RWPE1 (cell line): ENCODE results near the gene TAF13.

Source experiments
- CTCF ChIA-PET: fragments of 350-600 bp; sonication (Branson Sonifier 250); formaldehyde crosslinking; extraction: SDS; loops from one replicate; lab custom pipeline; 2021; lab: Yijun Ruan, JAX
- POLR2A ChIA-PET: fragments of 400-600 bp; formaldehyde crosslinking; extraction: SDS; loops from one replicate; lab custom pipeline; 2020; ENCODE audit warnings: antibody characterized with exemption; ENCODE audit not compliant: low non-redundant PET; lab: Yijun Ruan, JAX
- DNase-seq: peaks from one replicate; pipeline ENCODE4 v3.0.0; 2012; ENCODE audit warnings: low spot score
- H3K27ac ChIP-seq: fragments of 450-650 bp; 2 replicates; pipeline ENCODE4 v1.5.1; 2017
- TF ChIP-seq, protein P1 (sequence below): fragments of 450-650 bp; conservative IDR thresholded peaks from 2 replicates; pipeline ENCODE4 v1.5.1; 2017; ENCODE audit warnings: low read depth, mild to moderate bottlenecking

The TAF13 gene

DNA sequence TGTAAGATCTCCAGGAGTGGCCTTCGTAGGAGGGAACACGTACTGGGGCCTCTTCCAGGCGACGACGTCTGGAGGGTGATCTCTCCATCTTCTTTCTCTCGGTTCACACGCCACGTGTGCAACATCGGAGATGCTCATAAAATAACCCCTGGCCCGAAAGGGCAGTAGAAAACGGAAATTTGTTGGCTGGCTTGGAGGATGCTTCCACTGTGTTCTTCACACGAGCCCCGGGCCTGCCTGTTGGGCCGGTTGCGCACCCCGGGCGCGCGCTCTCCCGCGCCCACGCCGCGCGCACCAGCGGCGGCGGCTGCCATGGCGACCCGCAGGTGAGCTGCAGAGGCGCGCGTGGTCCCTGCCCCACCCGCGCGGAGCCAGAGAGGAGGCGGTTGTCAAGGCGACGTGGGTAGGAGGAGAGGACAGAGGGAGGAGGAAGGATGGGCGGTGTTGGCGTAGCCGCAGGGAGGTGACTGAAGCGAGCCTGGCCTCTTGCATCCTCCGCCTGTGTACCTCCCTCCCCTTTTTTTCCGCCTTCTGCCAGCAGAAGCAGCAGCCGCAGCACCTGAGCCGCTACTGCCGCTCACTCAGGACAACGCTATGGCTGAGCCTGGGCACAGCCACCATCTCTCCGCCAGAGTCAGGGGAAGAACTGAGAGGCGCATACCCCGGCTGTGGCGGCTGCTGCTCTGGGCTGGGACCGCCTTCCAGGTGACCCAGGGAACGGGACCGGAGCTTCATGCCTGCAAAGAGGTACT, 38.0 kb upstream of the TAF13 start, which contains the start of gene ELAPOR1:
Gene ELAPOR1 (plus strand): TSS at position 526 of the 752 bp plus-strand sequence. CDS start 69 bp downstream, at position 595.
- ChIA-PET POLR2A (no interaction called here), CTCF (interaction anchor here (1.0 kb wide), 2 partner anchors 10 to 171 kb away, joined by 3 to 5 read pairs; no protein-coding TSS in a partner anchor)
- TF ChIP-seq, protein P1, sequence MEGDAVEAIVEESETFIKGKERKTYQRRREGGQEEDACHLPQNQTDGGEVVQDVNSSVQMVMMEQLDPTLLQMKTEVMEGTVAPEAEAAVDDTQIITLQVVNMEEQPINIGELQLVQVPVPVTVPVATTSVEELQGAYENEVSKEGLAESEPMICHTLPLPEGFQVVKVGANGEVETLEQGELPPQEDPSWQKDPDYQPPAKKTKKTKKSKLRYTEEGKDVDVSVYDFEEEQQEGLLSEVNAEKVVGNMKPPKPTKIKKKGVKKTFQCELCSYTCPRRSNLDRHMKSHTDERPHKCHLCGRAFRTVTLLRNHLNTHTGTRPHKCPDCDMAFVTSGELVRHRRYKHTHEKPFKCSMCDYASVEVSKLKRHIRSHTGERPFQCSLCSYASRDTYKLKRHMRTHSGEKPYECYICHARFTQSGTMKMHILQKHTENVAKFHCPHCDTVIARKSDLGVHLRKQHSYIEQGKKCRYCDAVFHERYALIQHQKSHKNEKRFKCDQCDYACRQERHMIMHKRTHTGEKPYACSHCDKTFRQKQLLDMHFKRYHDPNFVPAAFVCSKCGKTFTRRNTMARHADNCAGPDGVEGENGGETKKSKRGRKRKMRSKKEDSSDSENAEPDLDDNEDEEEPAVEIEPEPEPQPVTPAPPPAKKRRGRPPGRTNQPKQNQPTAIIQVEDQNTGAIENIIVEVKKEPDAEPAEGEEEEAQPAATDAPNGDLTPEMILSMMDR, result no peak
- H3K27ac ChIP-seq, result no peak within 1 kb of the TSS
- peak; percentile 42 for DNase-seq

DNA sequence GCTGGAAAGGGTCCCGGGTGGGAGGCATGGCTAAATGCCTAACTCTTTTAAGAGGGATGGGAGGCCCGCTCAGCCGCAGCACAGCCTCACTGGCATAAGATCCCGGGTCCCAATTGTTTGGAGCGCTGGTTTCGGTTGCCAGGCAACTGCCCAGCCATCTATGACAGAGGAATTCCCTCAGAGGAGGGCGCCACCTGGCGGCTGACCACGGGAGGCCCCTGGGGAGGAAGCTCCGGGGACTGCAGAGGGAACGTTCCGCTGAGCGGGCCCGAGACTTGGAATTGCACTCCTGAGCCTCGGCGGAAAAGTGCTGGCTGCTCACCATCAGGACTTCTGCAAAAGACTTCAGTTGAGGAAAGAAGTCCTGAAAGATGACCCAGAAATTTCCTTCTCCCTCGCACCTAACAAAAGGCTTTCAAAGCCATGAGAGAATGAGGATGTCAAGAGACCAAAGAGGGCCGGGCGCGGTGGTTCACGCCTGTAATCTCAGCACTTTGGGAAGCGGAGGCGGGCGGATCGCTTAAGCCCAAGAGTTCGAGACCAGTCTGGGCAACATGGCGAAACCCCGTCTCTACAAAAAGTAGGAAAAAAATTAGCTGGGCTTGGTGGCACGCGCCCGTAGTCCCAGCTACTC, 37.0 kb upstream of the TAF13 start:
- POLR2A ChIA-PET, result interaction anchor here (0.5 to 0.7 kb wide), 2 partner anchors 13 to 287 kb away, joined by 3 to 6 read pairs; no protein-coding TSS in a partner anchor
- peak; percentile 83 for DNase-seq

DNA sequence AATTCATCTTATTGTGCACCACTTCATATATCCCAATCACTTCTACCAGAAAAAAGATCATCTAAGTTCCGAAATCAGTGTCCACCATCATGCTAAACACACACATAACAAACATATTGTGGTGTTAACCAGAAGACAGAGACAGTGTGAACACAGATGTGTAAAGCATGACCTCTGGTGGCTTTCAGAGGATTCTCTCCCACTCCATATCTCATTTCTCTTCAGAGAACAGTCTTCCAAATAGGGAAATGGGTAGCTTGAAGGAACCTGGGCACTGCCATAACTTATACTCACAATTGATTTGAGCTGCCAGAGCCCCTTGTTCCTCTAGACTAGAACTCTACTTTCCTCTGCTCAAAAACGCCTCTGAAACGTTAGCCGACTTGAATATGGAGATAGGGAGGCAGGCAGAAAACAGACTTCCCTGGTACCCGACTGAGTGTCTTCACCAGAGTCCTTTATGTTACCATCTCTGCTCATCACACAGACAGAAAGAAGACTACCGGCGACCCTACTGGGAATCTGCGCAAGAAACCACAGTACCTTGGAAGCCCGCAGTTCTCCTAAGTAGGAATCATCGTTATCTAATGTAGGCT, 36.4 kb upstream of the TAF13 start:
- POLR2A ChIA-PET, result interaction anchor here (0.7 kb wide), 1 partner anchor 288 kb away, joined by 3 read pairs; no protein-coding TSS in a partner anchor
- DNase-seq, result no peak
- CTCF ChIA-PET, result interaction anchor here (0.5 to 2.1 kb wide), 15 partner anchors 11 to 554 kb away, joined by 3 to 15 read pairs (median 3); partner anchors contain the start of gene TMEM167B

More for the DNA sequence above, 37.0 kb upstream of the TAF13 start:
- CTCF ChIA-PET, result interaction anchor here (0.6 to 2.1 kb wide), 23 partner anchors 8 to 1507 kb away, joined by 3 to 15 read pairs (median 4); partner anchors contain the start of gene TMEM167B
- no peak overlapping the region for H3K27ac ChIP-seq
- TF ChIP-seq, protein P1, result peak; percentile 82

DNA sequence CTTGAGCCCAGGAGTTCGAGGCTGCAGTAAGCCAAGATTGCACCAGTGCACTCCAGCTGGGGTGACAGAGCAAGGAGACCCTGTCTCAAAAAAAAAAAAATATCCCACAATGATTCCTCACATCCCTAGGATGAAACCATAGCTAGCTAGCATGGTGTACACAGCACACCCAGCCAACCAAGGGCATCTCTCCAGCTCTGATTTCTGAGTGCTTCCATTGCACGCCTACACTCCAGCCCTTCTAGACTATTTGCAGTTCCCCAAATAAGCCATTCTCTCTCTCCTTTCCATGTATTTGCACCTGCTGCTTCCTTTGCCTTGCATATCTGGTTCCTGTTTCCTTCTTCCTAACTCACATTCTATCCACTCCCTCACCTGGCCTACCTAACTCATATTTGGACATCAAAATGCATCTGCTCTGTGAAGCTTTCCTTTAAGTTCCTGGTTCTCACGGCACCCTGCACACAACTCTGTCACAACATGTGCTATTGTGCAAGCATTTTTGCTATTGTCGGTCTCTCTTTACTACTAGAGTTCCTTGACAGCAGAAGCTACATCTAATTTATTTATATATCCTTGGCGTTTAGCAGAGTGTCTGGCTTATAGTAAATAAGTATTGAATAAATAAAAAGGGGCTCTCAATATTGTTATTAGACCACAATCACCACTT, 35.7 kb upstream of the TAF13 start:
- no peak for DNase-seq
- H3K27ac ChIP-seq, result no peak overlapping the region
- POLR2A ChIA-PET, result no interaction called here
- TF ChIP-seq, protein P1, result no peak
- CTCF ChIA-PET, result interaction anchor here (0.5 to 2.1 kb wide), 8 partner anchors 11 to 464 kb away, joined by 3 to 15 read pairs (median 4); partner anchors contain the start of gene TMEM167B

More for the DNA sequence above, 36.4 kb upstream of the TAF13 start:
- H3K27ac ChIP-seq, result no peak overlapping the region
- TF ChIP-seq, protein P1, result no peak

DNA sequence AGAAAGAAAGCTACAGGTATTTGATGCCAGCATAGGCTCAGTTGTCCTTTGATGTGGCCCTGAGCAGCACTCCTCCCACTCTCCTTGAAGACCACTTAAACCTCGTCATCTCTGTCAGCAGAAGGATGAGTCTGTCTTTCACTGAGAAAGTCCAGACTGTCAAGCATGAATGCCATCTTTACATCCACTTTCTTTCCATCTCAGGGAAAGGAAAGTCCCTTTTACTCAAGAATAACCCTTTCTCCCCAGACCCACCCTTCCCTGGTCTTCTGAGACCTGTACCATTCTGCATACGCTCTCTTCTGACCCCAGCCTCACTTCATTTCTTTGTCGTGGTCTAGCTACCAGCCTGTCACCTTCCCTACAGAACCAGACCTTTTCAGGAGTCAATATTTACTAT, 34.1 kb upstream of the TAF13 start:
- CTCF ChIA-PET, result interaction anchor here (1.2 kb wide), 1 partner anchor 10 kb away, joined by 5 read pairs; no protein-coding TSS in a partner anchor
- POLR2A ChIA-PET, result no interaction called here
- TF ChIP-seq, protein P1, result no peak
- DNase-seq, result no peak
- no peak overlapping the region for H3K27ac ChIP-seq
